H9 (cell line): ENCODE results near the gene CYP2D6. TPM values are rescaled to one million over a fixed set of nuclear protein-coding genes. Genes with fewer than 3 reads are reported as not detected.
"Not testable (repeated sequence)": the region's sequence is repeated elsewhere in the genome, so short reads cannot be mapped to it uniquely, and the experiment has no call there.

ENCODE experiments used
- DNase-seq: peaks from one replicate; pipeline ENCODE4 v3.0.0-alpha.2; 2017
- H2AFZ ChIP-seq: one replicate; pipeline ENCODE4 v1.6.1; 2013; ENCODE audit warnings: mild to moderate bottlenecking, low read length, control low read depth, moderate library complexity
- H2AK5ac ChIP-seq: 2 replicates; pipeline ENCODE4 v1.6.1; 2013; ENCODE audit warnings: low read length, control low read depth, mixed read lengths; ENCODE audit not compliant: insufficient read length
- H2BK120ac ChIP-seq: one replicate; pipeline ENCODE4 v1.6.1; 2013; ENCODE audit warnings: low read depth, mild to moderate bottlenecking, low read length, control low read depth, inconsistent platforms; ENCODE audit not compliant: poor library complexity, severe bottlenecking
- H2BK12ac ChIP-seq: 2 replicates; pipeline ENCODE4 v1.6.1; 2013; ENCODE audit warnings: low read length, control low read depth, mixed read lengths, low read depth; ENCODE audit not compliant: insufficient read length
- H2BK15ac ChIP-seq: 2 replicates; pipeline ENCODE4 v1.6.1; 2013; ENCODE audit warnings: low read depth, low read length, control low read depth
- H2BK20ac ChIP-seq: one replicate; pipeline ENCODE4 v1.6.1; 2013; ENCODE audit warnings: low read depth, mild to moderate bottlenecking, low read length, control low read depth, inconsistent platforms; ENCODE audit not compliant: poor library complexity, severe bottlenecking
- H2BK5ac ChIP-seq: 2 replicates; pipeline ENCODE4 v1.6.1; 2013; ENCODE audit warnings: low read length, control low read depth, mixed read lengths; ENCODE audit not compliant: insufficient read length
- H3K14ac ChIP-seq: 2 replicates; pipeline ENCODE4 v1.6.1; 2013; ENCODE audit warnings: low read length, control low read depth; ENCODE audit not compliant: insufficient read depth
- H3K18ac ChIP-seq: 2 replicates; pipeline ENCODE4 v1.6.1; 2013; ENCODE audit warnings: low read depth, mild to moderate bottlenecking, mixed read lengths, low read length, control low read depth; ENCODE audit not compliant: insufficient read length
- H3K23ac ChIP-seq: 2 replicates; pipeline ENCODE4 v1.6.1; 2013; ENCODE audit warnings: low read length, control low read depth, mixed read lengths, low read depth; ENCODE audit not compliant: insufficient read length
- H3K23me2 ChIP-seq: 2 replicates; pipeline ENCODE4 v1.6.1; 2013; ENCODE audit warnings: low read depth, mild to moderate bottlenecking, mixed read lengths, low read length, control low read depth; ENCODE audit not compliant: insufficient read length, poor library complexity, severe bottlenecking
- H3K27ac ChIP-seq: 2 replicates; pipeline ENCODE4 v1.5.1; 2013; ENCODE audit warnings: low read length, control low read depth, mixed read lengths, low read depth; ENCODE audit not compliant: insufficient read length
- H3K27me3 ChIP-seq: 2 replicates; pipeline ENCODE4 v1.6.1; 2013; ENCODE audit warnings: low read length, control low read depth, inconsistent platforms; ENCODE audit not compliant: insufficient read depth
- H3K4ac ChIP-seq: 2 replicates; pipeline ENCODE4 v1.6.1; 2013; ENCODE audit warnings: low read depth, mild to moderate bottlenecking, control low read depth, inconsistent platforms, low read length, moderate library complexity
- H3K4me1 ChIP-seq: 2 replicates; pipeline ENCODE4 v1.6.1; 2013; ENCODE audit warnings: low read length, control low read depth, inconsistent platforms; ENCODE audit not compliant: insufficient read depth
- H3K4me2 ChIP-seq: 2 replicates; pipeline ENCODE4 v1.6.1; 2013; ENCODE audit warnings: low read length, control low read depth, mixed read lengths; ENCODE audit not compliant: insufficient read length, insufficient read depth
- H3K56ac ChIP-seq: 2 replicates; pipeline ENCODE4 v1.6.1; 2013; ENCODE audit warnings: low read depth, mild to moderate bottlenecking, mixed read lengths, low read length, control low read depth; ENCODE audit not compliant: insufficient read length
- H3K79me1 ChIP-seq: 2 replicates; pipeline ENCODE4 v1.6.1; 2013; ENCODE audit warnings: low read depth, mild to moderate bottlenecking, moderate library complexity, low read length, control low read depth, inconsistent platforms; ENCODE audit not compliant: insufficient read depth, poor library complexity, severe bottlenecking
- H3K79me2 ChIP-seq: 2 replicates; pipeline ENCODE4 v1.6.1; 2013; ENCODE audit warnings: low read length, control low read depth, inconsistent platforms; ENCODE audit not compliant: insufficient read depth
- H3K9ac ChIP-seq: 2 replicates; pipeline ENCODE4 v1.6.1; 2013; ENCODE audit warnings: low read length, control low read depth, mixed read lengths; ENCODE audit not compliant: insufficient read length; ENCODE audit errors: extremely low read depth
- H3K9me3 ChIP-seq: one replicate; pipeline ENCODE4 v1.6.1; 2013; ENCODE audit warnings: low read depth, low read length, inconsistent platforms; ENCODE audit not compliant: control insufficient read depth
- H3T11ph ChIP-seq: one replicate; pipeline ENCODE4 v1.6.1; 2013; ENCODE audit warnings: mild to moderate bottlenecking, low read length, control low read depth, inconsistent platforms
- H4K20me1 ChIP-seq: one replicate; pipeline ENCODE4 v1.6.1; 2013; ENCODE audit not compliant: control insufficient read depth, insufficient read length, insufficient read depth
- H4K5ac ChIP-seq: 2 replicates; pipeline ENCODE4 v1.6.1; 2013; ENCODE audit warnings: low read depth, mild to moderate bottlenecking, mixed read lengths, low read length, control low read depth; ENCODE audit not compliant: insufficient read length
- H4K8ac ChIP-seq: replicated peaks from 2 replicates; pipeline ENCODE4 v1.6.1; 2013; ENCODE audit warnings: low read length, control low read depth, mixed read lengths, low read depth; ENCODE audit not compliant: insufficient read length
- H4K91ac ChIP-seq: 2 replicates; pipeline ENCODE4 v1.6.1; 2013; ENCODE audit warnings: low read depth, mild to moderate bottlenecking, moderate library complexity, mixed read lengths, low read length, control low read depth; ENCODE audit not compliant: insufficient read length
- H3K27ac Mint-ChIP-seq, 3 experiments: 2 replicates in 2 of 3; 3 replicates in 1 of 3; pipeline ENCODE4 v1.8.0; 2020 to 2021; ENCODE audit warnings: mixed read lengths in 3 of 3, mild to moderate bottlenecking in 1 of 3, moderate library complexity in 1 of 3
- H3K27me3 Mint-ChIP-seq: 2 replicates; pipeline ENCODE4 v1.8.0; 2021; ENCODE audit warnings: low read depth, mild to moderate bottlenecking, moderate library complexity, mixed read lengths
- H3K36me3 Mint-ChIP-seq, 3 experiments: 2 replicates in 2 of 3; 3 replicates in 1 of 3; pipeline ENCODE4 v1.8.0; 2020 to 2021; ENCODE audit warnings: low read depth in 3 of 3, mixed read lengths in 3 of 3; ENCODE audit not compliant: insufficient read depth in 1 of 3
- H3K4me1 Mint-ChIP-seq, 2 experiments: 2 replicates each; pipeline ENCODE4 v1.8.0; 2020; ENCODE audit warnings: mixed read lengths in 2 of 2
- H3K4me3 Mint-ChIP-seq, 2 experiments: 2 replicates in 1 of 2; 3 replicates in 1 of 2; pipeline ENCODE4 v1.8.0; 2020 to 2021; ENCODE audit warnings: mild to moderate bottlenecking in 2 of 2, mixed read lengths in 2 of 2, moderate library complexity in 1 of 2
- H3K9me3 Mint-ChIP-seq, 2 experiments: 2 replicates in 1 of 2; 3 replicates in 1 of 2; pipeline ENCODE4 v1.8.0; 2020; ENCODE audit warnings: mild to moderate bottlenecking in 2 of 2, mixed read lengths in 2 of 2, moderate library complexity in 1 of 2
- WGBS: extraction: QIAGEN DNeasy Blood & Tissue Kit; methylation state at CpG from one replicate; pipeline ENCODE4 v1.1.7; 2013; ENCODE audit warnings: missing lambda C conversion rate, low lambda C conversion rate, mixed read lengths; ENCODE audit not compliant: insufficient read length; ENCODE audit errors: extremely low coverage; 5-methylcytosine and 5-hydroxymethylcytosine counted together
- total RNA-seq: library from RNA; stranded (reverse); gene quantifications from 2 replicates; pipeline ENCODE4 v1.2.1, GENCODE V29; 2021
- TF ChIP-seq, protein P1 (sequence below): fragments of 200-600 bp; sonication (generic); conservative IDR thresholded peaks from 3 replicates; pipeline ENCODE4 v1.8.0; 2021; ENCODE audit warnings: antibody characterized with exemption, mild to moderate bottlenecking

The CYP2D6 gene
- total RNA-seq, 1 experiment from 2014 or later = 2.3 TPM

DNA sequence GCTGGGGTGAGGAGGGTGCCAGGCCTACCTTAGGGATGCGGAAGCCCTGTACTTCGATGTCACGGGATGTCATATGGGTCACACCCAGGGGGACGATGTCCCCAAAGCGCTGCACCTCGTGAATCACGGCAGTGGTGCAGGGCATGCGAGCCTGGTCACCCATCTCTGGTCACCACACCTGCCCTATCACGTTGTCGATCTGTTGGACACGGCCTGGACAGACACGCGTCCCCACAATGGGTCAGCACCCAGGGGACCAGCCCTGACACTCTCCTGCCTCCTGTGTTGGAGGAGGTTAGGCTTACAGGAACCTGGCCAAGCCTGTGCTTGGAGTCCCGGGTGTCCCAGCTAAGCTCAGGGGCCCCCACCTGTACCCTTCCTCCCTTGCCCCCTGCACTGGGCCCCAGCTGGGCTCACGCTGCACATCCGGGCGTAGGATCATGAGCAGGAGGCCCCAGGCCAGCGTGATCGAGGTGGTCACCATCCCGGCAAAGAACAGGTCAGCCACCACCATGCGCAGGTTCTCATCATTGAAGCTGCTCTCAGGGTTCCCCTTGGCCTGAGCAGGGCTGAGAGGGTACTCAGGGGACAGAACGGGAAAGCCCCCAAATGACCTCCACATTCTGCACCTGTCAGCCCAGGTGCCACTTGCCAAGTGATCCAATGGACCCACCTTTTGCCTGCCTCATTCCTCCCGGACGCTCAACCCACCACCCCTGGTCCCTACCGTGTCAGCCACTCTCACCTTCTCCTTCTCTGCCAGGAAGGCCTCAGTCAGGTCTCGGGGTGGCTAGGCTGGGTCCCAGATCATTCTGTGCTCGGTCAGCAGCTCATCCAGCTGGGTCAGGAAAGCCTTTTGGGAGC is 20.3 kb upstream of the CYP2D6 start:
- H3K23me2 ChIP-seq = no peaks in the 10 kb centered on the region
- no peak overlapping the region for H2BK20ac ChIP-seq

DNA sequence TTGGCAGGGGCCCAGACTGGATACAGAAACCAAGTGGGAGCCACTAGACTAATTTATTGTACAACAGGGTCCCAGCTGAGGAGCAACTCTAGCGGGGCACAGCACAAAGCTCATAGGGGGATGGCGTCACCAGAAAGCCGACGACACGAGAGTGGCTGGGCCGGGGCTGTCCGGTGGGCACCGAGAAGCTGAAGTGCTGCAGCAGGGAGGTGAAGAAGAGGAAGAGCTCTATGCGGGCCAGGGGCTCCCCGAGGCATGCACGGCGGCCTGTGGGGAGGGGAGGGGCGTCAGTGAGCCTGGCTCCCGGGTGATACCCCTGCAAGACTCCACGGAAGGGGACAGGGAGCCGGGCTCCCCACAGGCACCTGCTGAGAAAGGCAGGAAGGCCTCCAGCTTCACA is 19.2 kb upstream of the CYP2D6 start:
- not testable (repeated sequence) for H3K27ac Mint-ChIP-seq, H3K9me3 Mint-ChIP-seq, H3K23ac ChIP-seq, H3K27me3 ChIP-seq, H4K20me1 ChIP-seq, H2BK20ac ChIP-seq, H2BK5ac ChIP-seq, H3K4ac ChIP-seq, H3K9ac ChIP-seq, H3K4me1 ChIP-seq, H3K9me3 ChIP-seq, H3K4me3 Mint-ChIP-seq, H3K79me1 ChIP-seq, H3K4me1 Mint-ChIP-seq, H4K91ac ChIP-seq, H3K4me2 ChIP-seq, DNase-seq, H4K8ac ChIP-seq, H2BK120ac ChIP-seq, H3K14ac ChIP-seq, H3K23me2 ChIP-seq, H2AK5ac ChIP-seq, H3K18ac ChIP-seq, H4K5ac ChIP-seq, H2BK12ac ChIP-seq, H3T11ph ChIP-seq, H2BK15ac ChIP-seq, H2AFZ ChIP-seq, H3K27me3 Mint-ChIP-seq, H3K79me2 ChIP-seq, H3K56ac ChIP-seq, H3K27ac ChIP-seq
- no CpG with 5 or more reads among the region's 16 CpGs for WGBS
- peaks cover 20 to 38% (median 29%) of the 10 kb centered on the region in 3 experiments for H3K36me3 Mint-ChIP-seq

More for the DNA sequence above, 20.3 kb upstream of the CYP2D6 start:
- Histone ChIP-seq H2AK5ac (no peak overlapping the region), H3K79me2 (no peaks in the 10 kb centered on the region), H3K4ac (no peak overlapping the region), H3K4me1 (no peaks in the 10 kb centered on the region), H2BK5ac (no peak overlapping the region), H4K5ac (no peak overlapping the region), H2BK15ac (no peak overlapping the region), H3K18ac (no peak overlapping the region), H3K4me2 (no peak overlapping the region), H3K27ac (no peak overlapping the region), H3T11ph (no peak overlapping the region), H3K56ac (no peak overlapping the region), H3K27me3 (no peaks in the 10 kb centered on the region), H2AFZ (no peak overlapping the region), H4K91ac (no peak overlapping the region), H3K79me1 (no peaks in the 10 kb centered on the region), H2BK12ac (no peak overlapping the region), H4K20me1 (no peaks in the 10 kb centered on the region), H3K23ac (no peak overlapping the region), H3K9me3 (no peaks in the 10 kb centered on the region), H2BK120ac (no peak overlapping the region), H3K14ac (no peak overlapping the region), H4K8ac (no peak overlapping the region), H3K9ac (no peak overlapping the region)
- no peak overlapping the region; a peak in 1 of 7 replicates for H3K27ac Mint-ChIP-seq
- peaks cover 22 to 40% (median 37%) of the 10 kb centered on the region in 3 experiments; a peak in 6 of 7 replicates for H3K36me3 Mint-ChIP-seq
- DNase-seq = no peak
- H3K9me3 Mint-ChIP-seq = no peaks in the 10 kb centered on the region
- H3K4me1 Mint-ChIP-seq = peaks cover 0 to 4% of the 10 kb centered on the region in 2 experiments; a peak in 1 of 4 replicates
- H3K4me3 Mint-ChIP-seq = no peak overlapping the region
- TF ChIP-seq, protein P1, sequence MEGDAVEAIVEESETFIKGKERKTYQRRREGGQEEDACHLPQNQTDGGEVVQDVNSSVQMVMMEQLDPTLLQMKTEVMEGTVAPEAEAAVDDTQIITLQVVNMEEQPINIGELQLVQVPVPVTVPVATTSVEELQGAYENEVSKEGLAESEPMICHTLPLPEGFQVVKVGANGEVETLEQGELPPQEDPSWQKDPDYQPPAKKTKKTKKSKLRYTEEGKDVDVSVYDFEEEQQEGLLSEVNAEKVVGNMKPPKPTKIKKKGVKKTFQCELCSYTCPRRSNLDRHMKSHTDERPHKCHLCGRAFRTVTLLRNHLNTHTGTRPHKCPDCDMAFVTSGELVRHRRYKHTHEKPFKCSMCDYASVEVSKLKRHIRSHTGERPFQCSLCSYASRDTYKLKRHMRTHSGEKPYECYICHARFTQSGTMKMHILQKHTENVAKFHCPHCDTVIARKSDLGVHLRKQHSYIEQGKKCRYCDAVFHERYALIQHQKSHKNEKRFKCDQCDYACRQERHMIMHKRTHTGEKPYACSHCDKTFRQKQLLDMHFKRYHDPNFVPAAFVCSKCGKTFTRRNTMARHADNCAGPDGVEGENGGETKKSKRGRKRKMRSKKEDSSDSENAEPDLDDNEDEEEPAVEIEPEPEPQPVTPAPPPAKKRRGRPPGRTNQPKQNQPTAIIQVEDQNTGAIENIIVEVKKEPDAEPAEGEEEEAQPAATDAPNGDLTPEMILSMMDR = no peak
- WGBS = no CpG with 5 or more reads among the region's 27 CpGs
- peaks cover 2% of the 10 kb centered on the region for H3K27me3 Mint-ChIP-seq
